ENCODE data around the gene ZNF554.
"Not testable (repeated sequence)": the region's sequence is repeated elsewhere in the genome, so short reads cannot be mapped to it uniquely, and the experiment has no call there.

ZNF554 gene

DNA sequence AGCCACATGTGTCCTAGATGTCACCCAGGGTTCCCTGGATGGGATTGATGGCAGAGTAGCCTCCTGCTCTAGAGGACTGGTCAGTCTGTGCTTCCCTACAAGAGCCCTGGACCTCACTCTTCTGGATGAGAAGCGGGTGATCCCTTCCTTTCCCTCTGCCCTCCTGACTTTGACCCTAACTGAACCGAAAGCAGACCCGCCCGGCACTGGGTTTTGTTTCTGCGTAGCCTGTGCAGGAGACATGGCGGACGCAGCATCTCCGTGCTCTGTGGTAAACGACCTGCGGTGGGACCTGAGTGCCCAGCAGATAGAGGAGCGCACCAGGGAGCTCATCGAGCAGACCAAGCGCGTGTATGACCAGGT lies 29.5 kb upstream of the ZNF554 start:
- H2BK5ac ChIP-seq (ENCODE audit: low read length) = no peak overlapping the region
- H3K27me3 ChIP-seq (ENCODE audit: insufficient read depth, low read length, poor library complexity) = no peaks in the 10 kb centered on the region
- peaks cover 29% of the 10 kb centered on the region for H3K79me2 ChIP-seq (ENCODE audit: control insufficient read depth, insufficient read depth, low read length)
- WGBS (ENCODE audit: extremely low coverage, insufficient coverage, low lambda C conversion rate) = no CpG with 5 or more reads among the region's 14 CpGs
- H3K4ac ChIP-seq (ENCODE audit: low read depth, low read length) = no peak overlapping the region
- no peak overlapping the region for H2BK15ac ChIP-seq (replicated peaks; ENCODE audit: low read depth)
- H3K4me3 ChIP-seq (ENCODE audit: low read length) = no peak overlapping the region
- no peaks in the 10 kb centered on the region for H3K4me1 ChIP-seq (ENCODE audit: control insufficient read depth, low read depth, low read length)
- no peak overlapping the region for H3K27ac ChIP-seq (ENCODE audit: low read depth, low read length)
- peaks cover 16% of the 10 kb centered on the region for H3K79me1 ChIP-seq (ENCODE audit: low read length)
- H3K9ac ChIP-seq (ENCODE audit: low read length) = no peak overlapping the region
- no peak overlapping the region for H4K8ac ChIP-seq (ENCODE audit: low read depth, low read length)
- no peak overlapping the region for H2BK120ac ChIP-seq (ENCODE audit: low read depth, low read length)
- no peak overlapping the region for H3K18ac ChIP-seq (ENCODE audit: low read length)
- H3K56ac ChIP-seq (ENCODE audit: low read length) = no peak overlapping the region
- H2AK5ac ChIP-seq (ENCODE audit: low read length) = no peak overlapping the region
- H4K5ac ChIP-seq (ENCODE audit: low read length) = no peak overlapping the region
- no peak for DNase-seq
- peaks cover 11% of the 10 kb centered on the region for H3K36me3 ChIP-seq (ENCODE audit: control insufficient read depth, insufficient read depth, low read length)
- no peak overlapping the region for H3K4me2 ChIP-seq (ENCODE audit: low read length)
- H3K23ac ChIP-seq (ENCODE audit: low read length) = no peak overlapping the region

DNA sequence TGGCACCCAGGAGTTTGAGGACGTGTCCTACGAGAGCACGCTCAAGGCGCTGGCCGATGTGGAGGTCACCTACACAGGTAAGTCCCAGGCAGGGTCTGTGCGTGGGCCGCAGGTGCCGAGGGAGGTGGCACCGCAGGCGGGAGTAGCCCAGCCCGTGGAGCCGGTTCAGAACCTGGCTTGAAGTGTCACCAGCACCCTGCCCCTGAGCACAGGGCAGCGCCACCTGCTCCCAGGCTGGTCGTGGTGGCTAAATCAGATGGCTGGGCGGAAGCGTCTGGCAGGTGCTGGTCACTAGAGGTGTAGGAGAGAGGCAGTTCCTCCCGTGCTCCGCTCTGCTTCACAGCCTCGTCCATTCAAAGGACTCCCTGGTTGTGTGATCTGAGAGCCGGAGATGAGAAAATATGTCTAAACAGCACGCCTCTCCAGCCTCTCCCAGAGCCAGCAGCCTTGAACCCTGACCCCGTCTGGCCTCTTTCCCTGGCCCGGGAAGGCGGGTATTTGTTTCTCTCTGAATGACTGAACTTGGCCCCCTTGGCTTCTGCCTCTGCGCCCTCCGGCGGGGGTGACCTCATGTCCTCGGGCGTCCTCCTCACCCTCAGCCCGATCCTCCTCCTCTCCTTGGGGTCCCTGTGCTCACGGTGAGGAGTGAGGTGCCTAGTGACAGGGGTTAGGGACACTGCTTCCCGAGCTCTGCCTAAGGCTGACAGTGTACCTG lies 29.0 kb upstream of the ZNF554 start:
- no peak for DNase-seq
- Histone ChIP-seq H3K56ac (ENCODE audit: low read length) (no peak overlapping the region), H2AK5ac (ENCODE audit: low read length) (no peak overlapping the region), H3K4ac (ENCODE audit: low read depth, low read length) (no peak overlapping the region), H3K9ac (ENCODE audit: low read length) (no peak overlapping the region), H3K18ac (ENCODE audit: low read length) (no peak overlapping the region), H4K8ac (ENCODE audit: low read depth, low read length) (no peak overlapping the region), H3K27ac (ENCODE audit: low read depth, low read length) (no peak overlapping the region), H3K36me3 (ENCODE audit: control insufficient read depth, insufficient read depth, low read length) (peaks cover 14% of the 10 kb centered on the region), H3K79me2 (ENCODE audit: control insufficient read depth, insufficient read depth, low read length) (peaks cover 26% of the 10 kb centered on the region), H2BK5ac (ENCODE audit: low read length) (no peak overlapping the region), H2BK120ac (ENCODE audit: low read depth, low read length) (no peak overlapping the region), H3K4me1 (ENCODE audit: control insufficient read depth, low read depth, low read length) (no peaks in the 10 kb centered on the region), H3K23ac (ENCODE audit: low read length) (no peak overlapping the region), H3K27me3 (ENCODE audit: insufficient read depth, low read length, poor library complexity) (no peaks in the 10 kb centered on the region), H4K5ac (ENCODE audit: low read length) (no peak overlapping the region), H2BK15ac (replicated peaks; ENCODE audit: low read depth) (no peak overlapping the region), H3K4me3 (ENCODE audit: low read length) (no peak overlapping the region), H3K79me1 (ENCODE audit: low read length) (peaks cover 16% of the 10 kb centered on the region), H3K4me2 (ENCODE audit: low read length) (no peak overlapping the region)
- no CpG with 5 or more reads among the region's 32 CpGs for WGBS (ENCODE audit: extremely low coverage, insufficient coverage, low lambda C conversion rate)

DNA sequence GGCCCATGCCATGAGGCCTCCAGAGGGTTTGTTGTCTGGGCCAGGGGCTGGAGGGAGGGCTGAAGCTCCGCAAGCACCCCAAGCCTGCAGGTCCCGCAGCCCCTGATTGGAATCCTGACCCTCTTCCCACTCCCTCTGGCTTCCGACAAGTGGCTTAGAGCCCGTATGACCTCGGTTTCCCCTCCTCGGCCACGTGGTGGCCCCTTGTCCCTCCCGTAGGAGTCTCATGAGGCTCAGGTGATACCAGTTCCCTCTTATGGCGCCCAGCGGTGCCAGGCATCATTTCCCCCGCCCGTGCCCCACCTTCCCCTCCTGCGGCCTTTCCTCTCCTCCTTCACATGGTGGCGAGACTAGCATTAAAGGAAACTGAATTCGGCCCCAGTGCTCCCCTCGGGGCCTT lies 28.2 kb upstream of the ZNF554 start:
- no CpG with 5 or more reads among the region's 16 CpGs for WGBS (ENCODE audit: extremely low coverage, insufficient coverage, low lambda C conversion rate)

DNA sequence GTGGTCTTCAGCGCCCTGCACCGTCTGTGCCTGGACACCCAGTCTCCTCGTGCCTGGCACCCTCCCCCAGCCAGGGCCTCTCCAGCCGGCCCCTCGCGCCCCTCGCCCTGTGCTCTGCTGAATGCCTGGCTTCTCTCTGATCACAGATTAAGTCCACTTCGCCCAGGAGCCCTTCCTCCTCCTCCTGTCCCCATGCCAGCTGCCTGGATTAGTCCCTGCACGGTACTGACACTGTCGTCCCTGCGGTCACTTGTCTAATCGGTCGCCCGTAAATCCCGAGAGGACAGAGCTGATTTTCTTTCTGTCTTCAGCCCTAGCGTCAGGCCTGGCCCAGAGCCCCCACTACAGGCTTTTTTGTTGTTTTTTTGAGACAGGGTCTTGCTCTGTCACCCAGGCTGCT lies 27.8 kb upstream of the ZNF554 start:
- whole genome bisulfite sequencing (ENCODE audit: extremely low coverage, insufficient coverage, low lambda C conversion rate) = no CpG with 5 or more reads among the region's 16 CpGs
- H4K5ac ChIP-seq (ENCODE audit: low read length) = no peak overlapping the region
- no peak overlapping the region for H2BK120ac ChIP-seq (ENCODE audit: low read depth, low read length)
- H2BK5ac ChIP-seq (ENCODE audit: low read length) = no peak overlapping the region
- H3K27me3 ChIP-seq (ENCODE audit: insufficient read depth, low read length, poor library complexity) = no peaks in the 10 kb centered on the region
- H3K9ac ChIP-seq (ENCODE audit: low read length) = no peak overlapping the region
- H3K4ac ChIP-seq (ENCODE audit: low read depth, low read length) = no peak overlapping the region
- H3K4me3 ChIP-seq (ENCODE audit: low read length) = no peak overlapping the region
- peaks cover 12% of the 10 kb centered on the region for H3K79me1 ChIP-seq (ENCODE audit: low read length)
- H4K8ac ChIP-seq (ENCODE audit: low read depth, low read length) = no peak overlapping the region
- H3K4me2 ChIP-seq (ENCODE audit: low read length) = no peak overlapping the region
- no peak overlapping the region for H3K56ac ChIP-seq (ENCODE audit: low read length)
- H3K79me2 ChIP-seq (ENCODE audit: control insufficient read depth, insufficient read depth, low read length) = peaks cover 17% of the 10 kb centered on the region
- H2AK5ac ChIP-seq (ENCODE audit: low read length) = no peak overlapping the region
- no peak overlapping the region for H3K27ac ChIP-seq (ENCODE audit: low read depth, low read length)
- peaks cover 14% of the 10 kb centered on the region for H3K36me3 ChIP-seq (ENCODE audit: control insufficient read depth, insufficient read depth, low read length)
- DNase-seq = no peak
- H3K23ac ChIP-seq (ENCODE audit: low read length) = no peak overlapping the region
- H2BK15ac ChIP-seq (replicated peaks; ENCODE audit: low read depth) = no peak overlapping the region
- no peak overlapping the region for H3K18ac ChIP-seq (ENCODE audit: low read length)
- H3K4me1 ChIP-seq (ENCODE audit: control insufficient read depth, low read depth, low read length) = no peaks in the 10 kb centered on the region

More for the DNA sequence above, 28.2 kb upstream of the ZNF554 start:
- Histone ChIP-seq H3K23ac (ENCODE audit: low read length) (no peak overlapping the region), H4K5ac (ENCODE audit: low read length) (no peak overlapping the region), H3K36me3 (ENCODE audit: control insufficient read depth, insufficient read depth, low read length) (peaks cover 14% of the 10 kb centered on the region), H3K4ac (ENCODE audit: low read depth, low read length) (no peak overlapping the region), H4K8ac (ENCODE audit: low read depth, low read length) (no peak overlapping the region), H2BK5ac (ENCODE audit: low read length) (no peak overlapping the region), H3K79me1 (ENCODE audit: low read length) (peaks cover 12% of the 10 kb centered on the region), H3K27ac (ENCODE audit: low read depth, low read length) (no peak overlapping the region), H3K79me2 (ENCODE audit: control insufficient read depth, insufficient read depth, low read length) (peaks cover 18% of the 10 kb centered on the region), H2AK5ac (ENCODE audit: low read length) (no peak overlapping the region), H3K27me3 (ENCODE audit: insufficient read depth, low read length, poor library complexity) (no peaks in the 10 kb centered on the region), H3K9ac (ENCODE audit: low read length) (no peak overlapping the region), H3K4me3 (ENCODE audit: low read length) (no peak overlapping the region), H2BK120ac (ENCODE audit: low read depth, low read length) (no peak overlapping the region), H3K18ac (ENCODE audit: low read length) (no peak overlapping the region), H2BK15ac (replicated peaks; ENCODE audit: low read depth) (no peak overlapping the region), H3K4me2 (ENCODE audit: low read length) (no peak overlapping the region), H3K56ac (ENCODE audit: low read length) (no peak overlapping the region), H3K4me1 (ENCODE audit: control insufficient read depth, low read depth, low read length) (no peaks in the 10 kb centered on the region)
- DNase-seq = no peak

DNA sequence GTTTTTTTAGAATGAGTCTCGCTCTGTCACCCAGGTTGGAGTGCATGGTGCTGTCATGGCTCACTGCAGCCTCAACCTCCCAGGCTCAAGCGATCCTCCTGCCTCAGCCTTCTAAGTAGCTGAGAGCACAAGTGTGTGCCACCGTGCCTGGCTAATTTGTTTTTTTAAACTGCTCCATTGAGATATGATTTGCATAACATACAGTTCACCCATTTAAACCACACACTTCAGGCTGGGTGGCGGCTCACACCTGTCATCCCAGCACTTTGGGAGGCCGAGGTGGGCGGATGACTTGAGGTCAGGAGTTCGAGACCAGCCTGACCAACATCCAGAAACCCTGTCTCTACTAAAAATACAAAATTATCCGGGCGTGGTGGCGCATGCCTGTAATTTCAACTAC lies 27.0 kb upstream of the ZNF554 start:
- not testable (repeated sequence) for H3K56ac ChIP-seq (ENCODE audit: low read length); H2BK120ac ChIP-seq (ENCODE audit: low read depth, low read length); H3K79me2 ChIP-seq (ENCODE audit: control insufficient read depth, insufficient read depth, low read length); H3K27me3 ChIP-seq (ENCODE audit: insufficient read depth, low read length, poor library complexity); DNase-seq; H2AK5ac ChIP-seq (ENCODE audit: low read length); H3K9ac ChIP-seq (ENCODE audit: low read length); H3K27ac ChIP-seq (ENCODE audit: low read depth, low read length); H3K23ac ChIP-seq (ENCODE audit: low read length); H2BK15ac ChIP-seq (replicated peaks; ENCODE audit: low read depth); H3K4me3 ChIP-seq (ENCODE audit: low read length); H3K18ac ChIP-seq (ENCODE audit: low read length); H3K4ac ChIP-seq (ENCODE audit: low read depth, low read length); H3K4me1 ChIP-seq (ENCODE audit: control insufficient read depth, low read depth, low read length); H4K5ac ChIP-seq (ENCODE audit: low read length); H3K4me2 ChIP-seq (ENCODE audit: low read length); H4K8ac ChIP-seq (ENCODE audit: low read depth, low read length); H2BK5ac ChIP-seq (ENCODE audit: low read length)
- Histone ChIP-seq H3K36me3 (ENCODE audit: control insufficient read depth, insufficient read depth, low read length) (peaks cover 16% of the 10 kb centered on the region), H3K79me1 (ENCODE audit: low read length) (peaks cover 12% of the 10 kb centered on the region)
- WGBS (ENCODE audit: extremely low coverage, insufficient coverage, low lambda C conversion rate) = no CpG with 5 or more reads among the region's 10 CpGs

DNA sequence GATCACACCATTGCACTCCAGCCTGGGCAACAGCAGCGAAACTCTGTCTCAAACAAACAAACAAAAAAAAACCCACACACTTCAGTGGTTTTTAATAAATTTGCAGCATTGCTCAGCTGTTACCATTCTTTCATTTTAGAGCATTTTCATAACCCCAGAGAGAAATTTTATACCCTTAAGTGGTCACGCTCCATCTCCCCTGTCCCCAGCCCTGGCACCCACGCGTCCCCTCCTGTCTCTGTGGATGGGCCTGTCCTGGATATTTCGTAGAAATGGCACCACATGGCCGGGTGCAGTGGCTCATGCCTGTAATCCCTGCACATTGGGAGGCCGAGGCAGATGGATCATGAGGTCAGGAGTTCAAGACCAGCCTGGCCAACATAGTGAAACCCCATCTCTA lies 26.5 kb upstream of the ZNF554 start:
- Histone ChIP-seq H3K4ac (ENCODE audit: low read depth, low read length) (no peak overlapping the region), H2BK15ac (replicated peaks; ENCODE audit: low read depth) (no peak overlapping the region), H4K5ac (ENCODE audit: low read length) (no peak overlapping the region), H2BK120ac (ENCODE audit: low read depth, low read length) (no peak overlapping the region), H3K27ac (ENCODE audit: low read depth, low read length) (no peak overlapping the region), H3K18ac (ENCODE audit: low read length) (no peak overlapping the region), H2AK5ac (ENCODE audit: low read length) (no peak overlapping the region), H3K4me2 (ENCODE audit: low read length) (no peak overlapping the region), H3K56ac (ENCODE audit: low read length) (no peak overlapping the region), H3K79me1 (ENCODE audit: low read length) (peaks cover 10% of the 10 kb centered on the region), H3K9ac (ENCODE audit: low read length) (no peak overlapping the region), H3K79me2 (ENCODE audit: control insufficient read depth, insufficient read depth, low read length) (peaks cover 5% of the 10 kb centered on the region), H3K4me1 (ENCODE audit: control insufficient read depth, low read depth, low read length) (no peaks in the 10 kb centered on the region), H2BK5ac (ENCODE audit: low read length) (no peak overlapping the region), H3K27me3 (ENCODE audit: insufficient read depth, low read length, poor library complexity) (no peaks in the 10 kb centered on the region), H3K36me3 (ENCODE audit: control insufficient read depth, insufficient read depth, low read length) (peaks cover 16% of the 10 kb centered on the region), H3K23ac (ENCODE audit: low read length) (no peak overlapping the region), H3K4me3 (ENCODE audit: low read length) (no peak overlapping the region), H4K8ac (ENCODE audit: low read depth, low read length) (no peak overlapping the region)
- no peak for DNase-seq
- WGBS (ENCODE audit: extremely low coverage, insufficient coverage, low lambda C conversion rate) = no CpG with 5 or more reads among the region's 7 CpGs
